ENCODE data around the gene CELF2.

The CELF2 gene

DNA sequence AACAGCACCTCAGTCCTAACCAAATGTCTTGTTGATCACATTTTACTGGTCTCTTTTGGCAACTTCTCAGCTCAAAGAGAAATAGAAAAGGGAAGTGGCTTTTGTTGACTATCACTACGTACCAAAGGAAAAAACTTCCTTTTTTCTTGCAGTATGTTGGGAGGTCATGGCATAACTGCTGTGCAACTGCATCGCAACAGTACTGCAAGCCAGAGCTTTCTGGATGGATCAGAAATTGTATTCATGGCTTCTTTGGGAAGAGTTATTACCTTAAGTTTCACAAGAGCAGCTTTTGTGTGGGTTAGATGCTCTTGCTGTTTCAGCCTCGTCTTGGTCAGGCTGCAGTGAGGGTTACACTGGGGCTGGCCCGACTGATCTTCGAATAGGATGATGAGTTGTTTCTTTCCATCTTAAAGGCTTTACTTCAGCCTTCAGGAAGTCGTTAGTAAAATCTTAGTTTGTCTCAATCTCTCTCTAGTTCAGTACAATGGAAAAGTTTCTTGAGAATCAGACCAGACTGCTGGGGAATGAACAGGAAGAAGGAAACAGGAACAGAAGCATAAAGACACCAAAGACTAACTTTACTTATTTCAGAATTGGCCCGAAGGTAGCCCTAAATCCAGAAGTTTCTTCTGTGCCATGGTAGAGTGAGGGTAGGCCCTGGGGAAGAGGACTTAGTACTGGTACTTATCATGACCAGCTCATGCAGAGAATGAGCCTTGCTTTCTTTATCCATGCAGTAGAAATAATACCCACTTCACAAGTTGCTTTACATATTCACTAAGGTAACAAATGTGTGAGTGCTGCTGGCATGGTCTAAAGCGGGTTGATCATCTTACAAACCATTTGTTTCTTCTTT is 153.6 kb downstream of the CELF2 start:
- Histone ChIP-seq H3K27me3 (ENCODE audit: control insufficient read depth, insufficient read depth, low read length) (no peaks in the 10 kb centered on the region), H3K79me2 (no peaks in the 10 kb centered on the region), H3K9ac (no peak overlapping the region), H3K4me3 (ENCODE audit: low read depth, low read length) (no peak overlapping the region), H3K4me1 (no peaks in the 10 kb centered on the region), H3K36me3 (ENCODE audit: control insufficient read depth, insufficient read depth, low read length) (no peaks in the 10 kb centered on the region), H3K27ac (no peak overlapping the region), H3K4me2 (ENCODE audit: low read length) (no peak overlapping the region), H3K9me3 (ENCODE audit: control insufficient read depth, low read length) (no peaks in the 10 kb centered on the region), H2AFZ (no peak overlapping the region)
- TF ChIP-seq, protein P1, sequence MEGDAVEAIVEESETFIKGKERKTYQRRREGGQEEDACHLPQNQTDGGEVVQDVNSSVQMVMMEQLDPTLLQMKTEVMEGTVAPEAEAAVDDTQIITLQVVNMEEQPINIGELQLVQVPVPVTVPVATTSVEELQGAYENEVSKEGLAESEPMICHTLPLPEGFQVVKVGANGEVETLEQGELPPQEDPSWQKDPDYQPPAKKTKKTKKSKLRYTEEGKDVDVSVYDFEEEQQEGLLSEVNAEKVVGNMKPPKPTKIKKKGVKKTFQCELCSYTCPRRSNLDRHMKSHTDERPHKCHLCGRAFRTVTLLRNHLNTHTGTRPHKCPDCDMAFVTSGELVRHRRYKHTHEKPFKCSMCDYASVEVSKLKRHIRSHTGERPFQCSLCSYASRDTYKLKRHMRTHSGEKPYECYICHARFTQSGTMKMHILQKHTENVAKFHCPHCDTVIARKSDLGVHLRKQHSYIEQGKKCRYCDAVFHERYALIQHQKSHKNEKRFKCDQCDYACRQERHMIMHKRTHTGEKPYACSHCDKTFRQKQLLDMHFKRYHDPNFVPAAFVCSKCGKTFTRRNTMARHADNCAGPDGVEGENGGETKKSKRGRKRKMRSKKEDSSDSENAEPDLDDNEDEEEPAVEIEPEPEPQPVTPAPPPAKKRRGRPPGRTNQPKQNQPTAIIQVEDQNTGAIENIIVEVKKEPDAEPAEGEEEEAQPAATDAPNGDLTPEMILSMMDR (IDR thresholded peaks at IDR 0.05) = no peak

DNA sequence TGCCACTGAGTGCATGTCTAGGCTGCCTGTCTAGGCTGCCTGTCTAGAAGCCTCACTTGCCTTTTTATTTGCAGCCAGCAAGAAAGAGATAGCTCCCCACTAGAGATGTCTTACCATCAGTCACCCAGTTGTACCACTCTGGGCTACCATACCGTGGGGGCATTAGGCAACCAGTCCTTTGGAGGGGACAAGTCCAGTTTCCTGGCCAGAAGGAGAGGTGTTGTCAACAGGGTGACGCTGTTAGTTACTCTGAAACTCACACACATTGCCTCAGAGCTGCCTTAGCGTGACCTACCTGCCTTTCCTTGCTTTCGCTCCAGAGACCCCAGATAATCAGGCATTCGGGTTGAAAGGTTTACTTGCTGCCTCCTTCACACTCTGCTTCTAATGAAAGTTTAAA is 155.4 kb downstream of the CELF2 start:
- H3K36me3 ChIP-seq (ENCODE audit: control insufficient read depth, insufficient read depth, low read length) = no peaks in the 10 kb centered on the region
- no peaks in the 10 kb centered on the region for H3K4me1 ChIP-seq
- H3K9me3 ChIP-seq (ENCODE audit: control insufficient read depth, low read length) = no peaks in the 10 kb centered on the region
- H3K27me3 ChIP-seq (ENCODE audit: control insufficient read depth, insufficient read depth, low read length) = no peaks in the 10 kb centered on the region
- H2AFZ ChIP-seq = no peak overlapping the region
- H3K4me2 ChIP-seq (ENCODE audit: low read length) = no peak overlapping the region
- no peaks in the 10 kb centered on the region for H3K79me2 ChIP-seq
- H3K4me3 ChIP-seq (ENCODE audit: low read depth, low read length) = no peak overlapping the region
- no peak overlapping the region for H3K9ac ChIP-seq
- H3K27ac ChIP-seq = no peak overlapping the region
- TF ChIP-seq, protein P1 (IDR thresholded peaks at IDR 0.05) = no peak

DNA sequence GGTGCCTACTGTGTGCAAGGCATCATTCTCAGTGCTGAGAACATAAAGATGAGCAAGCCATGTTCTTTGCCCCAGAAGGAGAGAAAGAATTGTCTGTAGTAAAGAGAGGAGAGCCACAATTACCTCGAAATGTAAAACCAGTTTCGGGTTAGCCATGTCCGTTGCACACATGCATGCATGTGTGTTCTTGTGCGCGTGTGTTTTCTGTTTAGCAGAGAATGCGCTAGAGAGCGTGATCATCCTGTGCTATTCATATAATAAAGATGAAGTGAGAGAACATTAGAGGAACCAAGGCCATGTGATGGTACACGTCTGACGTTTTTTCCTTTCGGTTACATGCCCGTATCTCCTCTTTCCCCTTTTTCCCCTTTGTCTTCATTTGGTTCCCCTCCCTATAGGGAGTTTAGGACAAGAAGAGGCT is 158.2 kb downstream of the CELF2 start:
- H2AFZ ChIP-seq = no peak overlapping the region
- no peaks in the 10 kb centered on the region for H3K36me3 ChIP-seq (ENCODE audit: control insufficient read depth, insufficient read depth, low read length)
- no peaks in the 10 kb centered on the region for H3K27me3 ChIP-seq (ENCODE audit: control insufficient read depth, insufficient read depth, low read length)
- H3K9me3 ChIP-seq (ENCODE audit: control insufficient read depth, low read length) = no peaks in the 10 kb centered on the region
- TF ChIP-seq, protein P1 (IDR thresholded peaks at IDR 0.05) = no peak
- no peaks in the 10 kb centered on the region for H3K79me2 ChIP-seq
- H3K4me3 ChIP-seq (ENCODE audit: low read depth, low read length) = no peak overlapping the region
- no peaks in the 10 kb centered on the region for H3K4me1 ChIP-seq
- H3K9ac ChIP-seq = no peak overlapping the region
- H3K27ac ChIP-seq = no peak overlapping the region
- no peak overlapping the region for H3K4me2 ChIP-seq (ENCODE audit: low read length)

DNA sequence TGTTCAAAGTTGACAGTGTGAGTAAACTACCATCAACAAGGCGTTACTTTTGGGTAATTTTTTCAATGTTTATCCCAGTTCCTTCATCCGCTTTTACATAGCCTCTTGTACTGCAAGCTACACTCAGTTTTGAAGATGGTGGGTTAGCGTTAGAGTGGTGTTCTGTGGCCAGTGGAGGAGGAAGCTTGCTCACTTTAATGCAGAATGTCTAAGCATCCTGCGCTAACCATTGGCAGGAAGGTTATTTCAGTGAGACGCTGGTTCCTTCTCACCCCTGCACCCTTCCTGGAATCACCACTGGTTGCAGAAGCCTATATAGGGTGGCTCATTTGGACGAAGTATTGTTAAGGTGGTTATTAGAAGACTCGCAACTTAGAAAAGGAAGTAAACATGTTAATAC is 159.1 kb downstream of the CELF2 start:
- Histone ChIP-seq H3K4me2 (ENCODE audit: low read length) (no peak overlapping the region), H3K36me3 (ENCODE audit: control insufficient read depth, insufficient read depth, low read length) (no peaks in the 10 kb centered on the region), H3K4me1 (no peaks in the 10 kb centered on the region), H3K9ac (no peak overlapping the region), H2AFZ (no peak overlapping the region), H3K4me3 (ENCODE audit: low read depth, low read length) (no peak overlapping the region), H3K27ac (no peak overlapping the region), H3K79me2 (no peaks in the 10 kb centered on the region), H3K27me3 (ENCODE audit: control insufficient read depth, insufficient read depth, low read length) (no peaks in the 10 kb centered on the region), H3K9me3 (ENCODE audit: control insufficient read depth, low read length) (no peaks in the 10 kb centered on the region)
- TF ChIP-seq, protein P1 (IDR thresholded peaks at IDR 0.05) = no peak

DNA sequence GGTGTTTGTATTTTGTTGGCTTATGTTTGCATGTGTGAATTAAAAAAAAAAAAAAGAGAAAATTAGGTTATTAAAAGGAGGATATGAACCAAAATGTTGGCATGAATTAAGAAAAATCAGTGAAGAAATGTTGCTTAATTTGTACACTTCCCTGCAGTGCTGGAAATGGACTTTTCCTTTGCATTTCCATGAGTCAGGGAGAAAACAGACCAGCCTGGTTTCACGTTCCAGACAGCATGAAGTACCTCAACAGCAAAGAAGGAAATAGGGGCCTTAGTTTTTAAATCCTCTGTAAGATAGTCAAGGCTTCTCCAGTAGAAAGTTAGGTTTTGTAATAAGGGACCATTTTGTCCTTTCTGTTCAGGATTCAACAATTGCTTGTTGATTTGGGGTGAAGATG is 159.7 kb downstream of the CELF2 start:
- TF ChIP-seq, protein P1 (IDR thresholded peaks at IDR 0.05) = no peak
- no peak overlapping the region for H3K4me3 ChIP-seq (ENCODE audit: low read depth, low read length)
- H2AFZ ChIP-seq = no peak overlapping the region
- no peaks in the 10 kb centered on the region for H3K36me3 ChIP-seq (ENCODE audit: control insufficient read depth, insufficient read depth, low read length)
- H3K4me1 ChIP-seq = no peaks in the 10 kb centered on the region
- H3K9me3 ChIP-seq (ENCODE audit: control insufficient read depth, low read length) = no peaks in the 10 kb centered on the region
- no peak overlapping the region for H3K4me2 ChIP-seq (ENCODE audit: low read length)
- no peak overlapping the region for H3K9ac ChIP-seq
- no peaks in the 10 kb centered on the region for H3K27me3 ChIP-seq (ENCODE audit: control insufficient read depth, insufficient read depth, low read length)
- no peaks in the 10 kb centered on the region for H3K79me2 ChIP-seq
- no peak overlapping the region for H3K27ac ChIP-seq

Measured in parathyroid adenoma (tissue), 2 donors.